Measurements from ENCODE around the gene CCDC82.

The CCDC82 gene

DNA sequence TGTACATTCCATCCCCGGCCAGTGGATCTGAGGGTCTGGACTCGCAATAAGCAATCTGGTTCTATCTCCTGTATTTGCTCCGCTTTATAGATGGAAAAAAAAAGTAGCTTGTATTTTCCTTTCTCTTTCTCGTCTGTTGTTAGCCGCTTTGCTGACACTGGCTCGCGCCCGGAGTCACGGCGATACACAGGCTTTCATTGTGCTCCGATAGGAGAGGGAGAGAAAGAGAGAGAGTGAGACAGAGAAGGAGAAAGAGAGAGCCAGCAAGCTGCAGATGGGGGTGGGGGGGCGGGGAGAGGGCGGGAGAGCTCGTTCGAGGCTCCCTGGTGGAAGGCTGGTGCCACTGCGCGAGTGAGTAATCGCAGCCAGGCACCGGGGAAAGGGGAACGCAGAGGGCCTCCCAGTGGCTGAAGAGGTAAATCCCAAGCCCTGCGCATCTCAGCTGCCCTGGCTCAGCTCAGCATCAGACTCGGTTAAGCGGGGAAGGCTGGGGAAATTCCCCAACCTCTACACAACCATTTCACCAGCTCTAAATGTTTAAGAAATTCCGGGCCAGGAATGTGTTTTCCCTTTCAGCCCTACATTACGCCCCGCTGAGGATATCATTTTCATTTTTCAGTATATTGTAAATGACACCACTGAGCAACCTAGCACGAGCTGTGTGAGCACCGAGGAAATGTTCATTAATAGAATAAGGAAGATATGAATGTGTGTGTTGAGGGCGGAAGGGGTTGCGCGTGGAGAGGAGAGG, 46.6 kb downstream of the CCDC82 start, which contains the start of gene MAML2:
Gene MAML2 (minus strand): TSS at position 235 of the 751 bp plus-strand sequence. CDS start 1,300 bp downstream, outside the sequence.
- Histone ChIP-seq H3K4me1 (ENCODE audit: control insufficient read depth, insufficient read depth, low read length) (peaks cover under 1% of the 10 kb centered on the region; the same call in 1 of the 2 replicates), H3K36me3 (ENCODE audit: control insufficient read depth in 2 of 2, insufficient read depth in 1 of 2, low read length in 2 of 2) (no peaks in the 10 kb centered on the region), H3K27ac (ENCODE audit: extremely low read depth, low read depth, low read length) (peak within 1 kb of the TSS; percentile 60; the same call in 1 of the 2 replicates), H3K9me3 (ENCODE audit: control insufficient read depth, insufficient read depth, low read depth, low read length) (no peaks in the 10 kb centered on the region), H3K4me3 (ENCODE audit: low read depth, low read length) (peak within 1 kb of the TSS; percentile 73)
- ChIA-PET POLR2A (interaction anchor here (0.5 to 1.7 kb wide), 12 partner anchors 8 to 507 kb away, joined by 3 to 23 read pairs (median 4); partner anchors contain the start of genes CCDC82, JRKL and MTMR2), CTCF (interaction anchor here (0.6 to 2.7 kb wide), 76 partner anchors 10 to 1357 kb away, joined by 3 to 46 read pairs (median 4); no protein-coding TSS in a partner anchor)
- TF ChIP-seq OSR2 (tag by site-specific recombination; IDR thresholded peaks at IDR 0.05) (no peak), ZNF660 (tag by site-specific recombination; IDR thresholded peaks at IDR 0.05) (peak; percentile 16; the same call in 1 of the 2 replicates), ZNF596 (tag by site-specific recombination; IDR thresholded peaks at IDR 0.05) (peak; percentile 77; the same call in 1 of the 2 replicates), ZFHX2 (tag by site-specific recombination; conservative IDR thresholded peaks at IDR 0.05) (no peak), ZNF677 (tag by site-specific recombination; IDR thresholded peaks at IDR 0.05) (no peak), ZNF654 (tag by site-specific recombination; IDR thresholded peaks at IDR 0.05; ENCODE audit: low read depth) (peak; percentile 67), ZNF600 (tag by site-specific recombination; IDR thresholded peaks at IDR 0.05) (peak; percentile 75), ZNF426 (tag by site-specific recombination; IDR thresholded peaks at IDR 0.05) (no peak), ZNF133 (tag by site-specific recombination; IDR thresholded peaks at IDR 0.05) (no peak), PRDM1 (tag by site-specific recombination; IDR thresholded peaks at IDR 0.05) (0 out of 2 replicates have a peak, but pooled peaks have one; percentile 28), ZNF366 (tag by site-specific recombination; conservative IDR thresholded peaks at IDR 0.05) (0 out of 2 replicates have a peak, but pooled peaks have one; percentile 48), GLIS2 (tag by site-specific recombination; IDR thresholded peaks at IDR 0.05) (no peak), SP7 (tag by site-specific recombination; IDR thresholded peaks at IDR 0.05) (no peak), ZBTB17 (tag by site-specific recombination; IDR thresholded peaks at IDR 0.05) (peak; percentile 51), ZSCAN30 (tag by site-specific recombination; IDR thresholded peaks at IDR 0.05) (0 out of 2 replicates have a peak, but pooled peaks have one; percentile 41), ZNF239 (tag by site-specific recombination; IDR thresholded peaks at IDR 0.05) (no peak), ZNF121 (tag by site-specific recombination; IDR thresholded peaks at IDR 0.05) (no peak), ZNF157 (tag by site-specific recombination; IDR thresholded peaks at IDR 0.05) (no peak), SCRT2 (tag by site-specific recombination; IDR thresholded peaks at IDR 0.05) (no peak), KLF1 (tag by site-specific recombination; IDR thresholded peaks at IDR 0.05) (no peak)
- TF ChIP-seq, protein P1, sequence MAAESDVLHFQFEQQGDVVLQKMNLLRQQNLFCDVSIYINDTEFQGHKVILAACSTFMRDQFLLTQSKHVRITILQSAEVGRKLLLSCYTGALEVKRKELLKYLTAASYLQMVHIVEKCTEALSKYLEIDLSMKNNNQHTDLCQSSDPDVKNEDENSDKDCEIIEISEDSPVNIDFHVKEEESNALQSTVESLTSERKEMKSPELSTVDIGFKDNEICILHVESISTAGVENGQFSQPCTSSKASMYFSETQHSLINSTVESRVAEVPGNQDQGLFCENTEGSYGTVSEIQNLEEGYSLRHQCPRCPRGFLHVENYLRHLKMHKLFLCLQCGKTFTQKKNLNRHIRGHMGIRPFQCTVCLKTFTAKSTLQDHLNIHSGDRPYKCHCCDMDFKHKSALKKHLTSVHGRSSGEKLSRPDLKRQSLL (tag by site-specific recombination; IDR thresholded peaks at IDR 0.05), result no peak
- TF ChIP-seq, protein P2, sequence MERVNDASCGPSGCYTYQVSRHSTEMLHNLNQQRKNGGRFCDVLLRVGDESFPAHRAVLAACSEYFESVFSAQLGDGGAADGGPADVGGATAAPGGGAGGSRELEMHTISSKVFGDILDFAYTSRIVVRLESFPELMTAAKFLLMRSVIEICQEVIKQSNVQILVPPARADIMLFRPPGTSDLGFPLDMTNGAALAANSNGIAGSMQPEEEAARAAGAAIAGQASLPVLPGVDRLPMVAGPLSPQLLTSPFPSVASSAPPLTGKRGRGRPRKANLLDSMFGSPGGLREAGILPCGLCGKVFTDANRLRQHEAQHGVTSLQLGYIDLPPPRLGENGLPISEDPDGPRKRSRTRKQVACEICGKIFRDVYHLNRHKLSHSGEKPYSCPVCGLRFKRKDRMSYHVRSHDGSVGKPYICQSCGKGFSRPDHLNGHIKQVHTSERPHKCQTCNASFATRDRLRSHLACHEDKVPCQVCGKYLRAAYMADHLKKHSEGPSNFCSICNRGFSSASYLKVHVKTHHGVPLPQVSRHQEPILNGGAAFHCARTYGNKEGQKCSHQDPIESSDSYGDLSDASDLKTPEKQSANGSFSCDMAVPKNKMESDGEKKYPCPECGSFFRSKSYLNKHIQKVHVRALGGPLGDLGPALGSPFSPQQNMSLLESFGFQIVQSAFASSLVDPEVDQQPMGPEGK (tag by site-specific recombination; IDR thresholded peaks at IDR 0.05), result peak; percentile 25; the same call in 1 of the 2 replicates
- TF ChIP-seq, protein P3, sequence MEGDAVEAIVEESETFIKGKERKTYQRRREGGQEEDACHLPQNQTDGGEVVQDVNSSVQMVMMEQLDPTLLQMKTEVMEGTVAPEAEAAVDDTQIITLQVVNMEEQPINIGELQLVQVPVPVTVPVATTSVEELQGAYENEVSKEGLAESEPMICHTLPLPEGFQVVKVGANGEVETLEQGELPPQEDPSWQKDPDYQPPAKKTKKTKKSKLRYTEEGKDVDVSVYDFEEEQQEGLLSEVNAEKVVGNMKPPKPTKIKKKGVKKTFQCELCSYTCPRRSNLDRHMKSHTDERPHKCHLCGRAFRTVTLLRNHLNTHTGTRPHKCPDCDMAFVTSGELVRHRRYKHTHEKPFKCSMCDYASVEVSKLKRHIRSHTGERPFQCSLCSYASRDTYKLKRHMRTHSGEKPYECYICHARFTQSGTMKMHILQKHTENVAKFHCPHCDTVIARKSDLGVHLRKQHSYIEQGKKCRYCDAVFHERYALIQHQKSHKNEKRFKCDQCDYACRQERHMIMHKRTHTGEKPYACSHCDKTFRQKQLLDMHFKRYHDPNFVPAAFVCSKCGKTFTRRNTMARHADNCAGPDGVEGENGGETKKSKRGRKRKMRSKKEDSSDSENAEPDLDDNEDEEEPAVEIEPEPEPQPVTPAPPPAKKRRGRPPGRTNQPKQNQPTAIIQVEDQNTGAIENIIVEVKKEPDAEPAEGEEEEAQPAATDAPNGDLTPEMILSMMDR (tag by site-specific recombination; IDR thresholded peaks at IDR 0.05), result peak; percentile 67
